DOHH2 (cell line): ENCODE measurements around the gene RPN1.
A peak's percentile ranks its signal among the peaks of the same experiment; 100 is the strongest.

ENCODE experiments used
- CTCF ChIP-seq: fragments of 200-600 bp; sonication (generic); IDR thresholded peaks from one replicate; pipeline ENCODE4 v1.5.1; 2014; ENCODE audit warnings: antibody characterized with exemption, mild to moderate bottlenecking, low read depth, low read length; ENCODE audit not compliant: poor library complexity, severe bottlenecking
- EZH2phosphoT487 ChIP-seq: fragments of 200-600 bp; sonication (generic); IDR thresholded peaks from 2 replicates; pipeline ENCODE4 v1.6.1; 2017; ENCODE audit warnings: borderline replicate concordance, mild to moderate bottlenecking, antibody characterized with exemption, low read length, moderate library complexity, mixed read lengths

GRCh38 chr3:128584412-128585020 lies 66.1 kb downstream of the RPN1 start:
- TF ChIP-seq CTCF (peak; percentile 53), EZH2phosphoT487 (no peak)
